GM12878 (cell line): ENCODE measurements around the gene TGFBI. TPM values are rescaled to one million over a fixed set of nuclear protein-coding genes. Genes with fewer than 3 reads are reported as not detected.

ENCODE experiments used
- MEF2B ChIP-seq: fragments of 450-650 bp; IDR thresholded peaks from 2 replicates; pipeline ENCODE4 v1.6.1; 2018; ENCODE audit warnings: mild to moderate bottlenecking, moderate library complexity; ENCODE audit not compliant: partially characterized antibody, poor library complexity, severe bottlenecking
- MTA3 ChIP-seq: IDR thresholded peaks from 2 replicates; pipeline ENCODE4 v1.6.1; 2012; ENCODE audit warnings: low read length, inconsistent platforms, borderline replicate concordance
- SIX5 ChIP-seq: IDR thresholded peaks from 2 replicates; pipeline ENCODE4 v1.6.1; 2011; ENCODE audit warnings: mild to moderate bottlenecking, low read depth, low read length, moderate library complexity; ENCODE audit not compliant: severe bottlenecking
- STAT3 ChIP-seq: IDR thresholded peaks from 2 replicates; pipeline ENCODE4 v1.6.1; 2011; ENCODE audit warnings: low read depth, low read length, improper control_type of control experiment
- polyA plus RNA-seq, 11 experiments: library from polyadenylated mRNA; depleted of rRNA in 4 of 11; unstranded in 6 of 11; stranded (reverse) in 5 of 11; fragments of >200 nt; fragmentation: Nextera tagmentation in 4 of 11; fragmentation: Illumina TruSeq in 1 of 11; extraction: Ambion mirVana in 4 of 11; extraction: Trizol in 1 of 11; gene quantifications; 1 replicate in 1 of 11; 2 replicates in 10 of 11; pipeline versions ENCODE4 v1.2.1 to v1.2.3, GENCODE V29; 2011 to 2016; ENCODE audit warnings: inconsistent platforms in 2 of 11, missing spikeins in 2 of 11, low read depth in 1 of 11
- total RNA-seq, 4 experiments: library from RNA; depleted of rRNA in 3 of 4; stranded (reverse); fragments of >200 nt in 3 of 4; fragmentation: Illumina TruSeq in 1 of 4; extraction: Trizol in 1 of 4; gene quantifications; 2 replicates each; pipeline versions ENCODE4 v1.2.1 to v1.2.3, GENCODE V29; 2013 to 2021
- TF ChIP-seq, protein P1 (sequence below): fragments of 450-650 bp; IDR thresholded peaks from 2 replicates; pipeline ENCODE4 v1.6.1; 2017; ENCODE audit warnings: mild to moderate bottlenecking, low read depth, inconsistent platforms; ENCODE audit not compliant: poor library complexity, severe bottlenecking
- TF ChIP-seq, protein P2 (sequence below): IDR thresholded peaks from 2 replicates; pipeline ENCODE4 v1.6.1; 2012; ENCODE audit warnings: mild to moderate bottlenecking, low read depth, low read length
- TF ChIP-seq, protein P3 (sequence below): fragments of 150-350 bp; IDR thresholded peaks from 2 replicates; pipeline ENCODE4 v1.6.1; 2014; ENCODE audit warnings: mild to moderate bottlenecking, low read depth, low read length

The TGFBI gene
- total and polyA plus RNA-seq, 10 of the 15 experiments (the other 5 are each of a cell fraction or from before 2014, with no cell fraction given): 0.12 to 1.8 (median 0.19) TPM

DNA sequence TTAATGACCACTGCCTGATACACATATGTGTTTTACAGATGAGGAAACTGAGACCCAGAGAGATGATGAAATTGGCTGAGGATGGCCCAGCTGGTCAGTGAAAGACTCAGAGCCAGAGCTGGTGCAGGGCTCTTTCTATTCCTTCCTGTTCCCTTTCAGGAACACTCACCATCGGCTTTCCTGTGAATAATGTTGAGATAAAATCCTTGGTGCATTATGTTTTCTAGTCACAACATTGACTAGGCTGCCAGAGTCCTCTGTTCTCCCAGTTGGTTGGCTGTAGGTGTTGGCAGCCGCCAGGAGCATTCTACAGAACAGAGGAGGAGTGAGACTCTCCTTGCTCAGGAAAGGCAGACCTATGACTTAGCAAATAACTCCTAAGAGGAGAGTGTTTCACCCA is 14.8 kb downstream of the TGFBI start (continued):
- TF ChIP-seq MEF2B: no peak
- TF ChIP-seq MTA3: no peak
- TF ChIP-seq SIX5: no peak
- TF ChIP-seq, protein P1, sequence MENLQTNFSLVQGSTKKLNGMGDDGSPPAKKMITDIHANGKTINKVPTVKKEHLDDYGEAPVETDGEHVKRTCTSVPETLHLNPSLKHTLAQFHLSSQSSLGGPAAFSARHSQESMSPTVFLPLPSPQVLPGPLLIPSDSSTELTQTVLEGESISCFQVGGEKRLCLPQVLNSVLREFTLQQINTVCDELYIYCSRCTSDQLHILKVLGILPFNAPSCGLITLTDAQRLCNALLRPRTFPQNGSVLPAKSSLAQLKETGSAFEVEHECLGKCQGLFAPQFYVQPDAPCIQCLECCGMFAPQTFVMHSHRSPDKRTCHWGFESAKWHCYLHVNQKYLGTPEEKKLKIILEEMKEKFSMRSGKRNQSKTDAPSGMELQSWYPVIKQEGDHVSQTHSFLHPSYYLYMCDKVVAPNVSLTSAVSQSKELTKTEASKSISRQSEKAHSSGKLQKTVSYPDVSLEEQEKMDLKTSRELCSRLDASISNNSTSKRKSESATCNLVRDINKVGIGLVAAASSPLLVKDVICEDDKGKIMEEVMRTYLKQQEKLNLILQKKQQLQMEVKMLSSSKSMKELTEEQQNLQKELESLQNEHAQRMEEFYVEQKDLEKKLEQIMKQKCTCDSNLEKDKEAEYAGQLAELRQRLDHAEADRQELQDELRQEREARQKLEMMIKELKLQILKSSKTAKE: no peak
- TF ChIP-seq, protein P2, sequence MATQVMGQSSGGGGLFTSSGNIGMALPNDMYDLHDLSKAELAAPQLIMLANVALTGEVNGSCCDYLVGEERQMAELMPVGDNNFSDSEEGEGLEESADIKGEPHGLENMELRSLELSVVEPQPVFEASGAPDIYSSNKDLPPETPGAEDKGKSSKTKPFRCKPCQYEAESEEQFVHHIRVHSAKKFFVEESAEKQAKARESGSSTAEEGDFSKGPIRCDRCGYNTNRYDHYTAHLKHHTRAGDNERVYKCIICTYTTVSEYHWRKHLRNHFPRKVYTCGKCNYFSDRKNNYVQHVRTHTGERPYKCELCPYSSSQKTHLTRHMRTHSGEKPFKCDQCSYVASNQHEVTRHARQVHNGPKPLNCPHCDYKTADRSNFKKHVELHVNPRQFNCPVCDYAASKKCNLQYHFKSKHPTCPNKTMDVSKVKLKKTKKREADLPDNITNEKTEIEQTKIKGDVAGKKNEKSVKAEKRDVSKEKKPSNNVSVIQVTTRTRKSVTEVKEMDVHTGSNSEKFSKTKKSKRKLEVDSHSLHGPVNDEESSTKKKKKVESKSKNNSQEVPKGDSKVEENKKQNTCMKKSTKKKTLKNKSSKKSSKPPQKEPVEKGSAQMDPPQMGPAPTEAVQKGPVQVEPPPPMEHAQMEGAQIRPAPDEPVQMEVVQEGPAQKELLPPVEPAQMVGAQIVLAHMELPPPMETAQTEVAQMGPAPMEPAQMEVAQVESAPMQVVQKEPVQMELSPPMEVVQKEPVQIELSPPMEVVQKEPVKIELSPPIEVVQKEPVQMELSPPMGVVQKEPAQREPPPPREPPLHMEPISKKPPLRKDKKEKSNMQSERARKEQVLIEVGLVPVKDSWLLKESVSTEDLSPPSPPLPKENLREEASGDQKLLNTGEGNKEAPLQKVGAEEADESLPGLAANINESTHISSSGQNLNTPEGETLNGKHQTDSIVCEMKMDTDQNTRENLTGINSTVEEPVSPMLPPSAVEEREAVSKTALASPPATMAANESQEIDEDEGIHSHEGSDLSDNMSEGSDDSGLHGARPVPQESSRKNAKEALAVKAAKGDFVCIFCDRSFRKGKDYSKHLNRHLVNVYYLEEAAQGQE: no peak
- TF ChIP-seq STAT3: no peak
- TF ChIP-seq, protein P3, sequence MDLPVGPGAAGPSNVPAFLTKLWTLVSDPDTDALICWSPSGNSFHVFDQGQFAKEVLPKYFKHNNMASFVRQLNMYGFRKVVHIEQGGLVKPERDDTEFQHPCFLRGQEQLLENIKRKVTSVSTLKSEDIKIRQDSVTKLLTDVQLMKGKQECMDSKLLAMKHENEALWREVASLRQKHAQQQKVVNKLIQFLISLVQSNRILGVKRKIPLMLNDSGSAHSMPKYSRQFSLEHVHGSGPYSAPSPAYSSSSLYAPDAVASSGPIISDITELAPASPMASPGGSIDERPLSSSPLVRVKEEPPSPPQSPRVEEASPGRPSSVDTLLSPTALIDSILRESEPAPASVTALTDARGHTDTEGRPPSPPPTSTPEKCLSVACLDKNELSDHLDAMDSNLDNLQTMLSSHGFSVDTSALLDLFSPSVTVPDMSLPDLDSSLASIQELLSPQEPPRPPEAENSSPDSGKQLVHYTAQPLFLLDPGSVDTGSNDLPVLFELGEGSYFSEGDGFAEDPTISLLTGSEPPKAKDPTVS: no peak
